Measurements from ENCODE around the gene GRID2IP.

Gene GRID2IP

DNA sequence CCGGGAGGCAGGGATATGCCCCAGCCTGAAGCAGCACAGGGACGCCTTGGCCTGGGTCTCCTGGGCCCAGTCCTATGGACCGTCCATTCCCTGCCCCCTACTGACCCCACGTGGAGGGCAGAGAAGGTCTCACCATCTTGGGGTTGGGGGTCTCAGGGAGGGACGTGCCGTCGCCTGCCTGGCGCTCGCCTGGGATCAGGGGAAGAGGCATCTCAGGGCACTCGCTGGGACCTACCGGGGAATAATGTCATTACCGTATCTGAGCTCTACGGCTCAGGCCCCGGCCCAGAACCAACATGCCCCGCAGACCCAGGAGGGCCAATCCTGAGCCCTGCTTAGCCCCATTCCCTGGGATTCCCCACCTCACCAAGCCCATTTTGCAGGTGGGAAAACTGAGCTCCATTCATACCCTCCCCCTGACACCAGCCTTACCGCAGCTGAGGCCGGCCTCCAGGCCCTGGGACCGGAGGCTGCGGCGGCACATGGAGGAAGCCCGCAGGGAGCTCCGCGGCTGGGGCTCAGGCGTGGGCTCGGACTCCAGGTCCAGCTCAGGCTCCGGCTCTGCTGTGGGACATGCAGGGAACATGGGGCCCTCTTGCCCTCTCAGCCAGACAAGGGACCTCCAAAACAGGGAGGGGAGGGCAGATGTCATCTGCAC lies 40.7 kb downstream of the GRID2IP start:
- no peak overlapping the region for H3K4me3 ChIP-seq (ENCODE audit: low read depth, low read length)
- TF ChIP-seq, protein P1, sequence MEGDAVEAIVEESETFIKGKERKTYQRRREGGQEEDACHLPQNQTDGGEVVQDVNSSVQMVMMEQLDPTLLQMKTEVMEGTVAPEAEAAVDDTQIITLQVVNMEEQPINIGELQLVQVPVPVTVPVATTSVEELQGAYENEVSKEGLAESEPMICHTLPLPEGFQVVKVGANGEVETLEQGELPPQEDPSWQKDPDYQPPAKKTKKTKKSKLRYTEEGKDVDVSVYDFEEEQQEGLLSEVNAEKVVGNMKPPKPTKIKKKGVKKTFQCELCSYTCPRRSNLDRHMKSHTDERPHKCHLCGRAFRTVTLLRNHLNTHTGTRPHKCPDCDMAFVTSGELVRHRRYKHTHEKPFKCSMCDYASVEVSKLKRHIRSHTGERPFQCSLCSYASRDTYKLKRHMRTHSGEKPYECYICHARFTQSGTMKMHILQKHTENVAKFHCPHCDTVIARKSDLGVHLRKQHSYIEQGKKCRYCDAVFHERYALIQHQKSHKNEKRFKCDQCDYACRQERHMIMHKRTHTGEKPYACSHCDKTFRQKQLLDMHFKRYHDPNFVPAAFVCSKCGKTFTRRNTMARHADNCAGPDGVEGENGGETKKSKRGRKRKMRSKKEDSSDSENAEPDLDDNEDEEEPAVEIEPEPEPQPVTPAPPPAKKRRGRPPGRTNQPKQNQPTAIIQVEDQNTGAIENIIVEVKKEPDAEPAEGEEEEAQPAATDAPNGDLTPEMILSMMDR (IDR thresholded peaks at IDR 0.05; ENCODE audit: low read depth, low read length): no peak

DNA sequence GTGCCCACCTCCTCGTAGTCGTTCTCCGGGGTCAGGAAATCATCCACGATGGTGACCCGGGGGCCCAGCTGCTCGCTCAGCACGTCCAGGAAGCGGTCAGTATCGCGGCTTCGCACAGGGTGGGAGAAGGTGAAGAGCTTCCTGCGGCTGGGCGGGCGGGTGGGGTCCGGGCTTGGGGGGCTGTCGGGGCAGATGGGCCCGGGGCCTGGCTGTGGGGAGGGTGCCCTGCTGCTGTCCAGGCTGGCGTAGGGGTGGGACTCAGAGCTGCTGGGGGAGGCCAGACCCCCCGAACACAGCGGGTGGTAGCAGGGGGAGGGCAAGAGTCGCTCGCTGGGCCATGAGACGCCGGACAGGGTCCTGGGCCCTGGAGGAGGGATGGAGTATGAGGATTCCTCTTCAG lies 42.3 kb downstream of the GRID2IP start:
- no peak overlapping the region for H3K4me3 ChIP-seq (ENCODE audit: low read depth, low read length)
- TF ChIP-seq, protein P1 (IDR thresholded peaks at IDR 0.05; ENCODE audit: low read depth, low read length): no peak

DNA sequence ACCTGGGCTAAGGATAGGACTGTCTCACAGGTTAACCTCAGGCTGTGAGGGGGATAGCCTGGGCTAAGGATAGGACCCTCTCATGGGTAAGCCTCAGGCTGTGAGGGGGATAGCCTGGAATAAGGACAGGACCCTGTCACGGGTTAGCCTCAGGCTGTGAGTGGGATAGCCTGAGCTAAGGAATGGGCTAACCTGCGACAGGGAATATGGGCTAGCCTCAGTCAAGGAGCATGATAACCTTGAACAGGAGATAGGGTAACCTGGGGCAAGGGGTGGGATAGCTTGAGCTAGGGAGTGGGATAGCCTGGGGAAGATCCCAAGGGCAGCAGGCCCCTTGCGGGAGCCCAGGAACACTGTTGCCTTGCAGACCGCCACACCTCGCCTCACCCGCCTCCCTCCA lies 42.7 kb downstream of the GRID2IP start:
- TF ChIP-seq, protein P1 (IDR thresholded peaks at IDR 0.05; ENCODE audit: low read depth, low read length): no peak
- H3K4me3 ChIP-seq (ENCODE audit: low read depth, low read length): no peak overlapping the region

DNA sequence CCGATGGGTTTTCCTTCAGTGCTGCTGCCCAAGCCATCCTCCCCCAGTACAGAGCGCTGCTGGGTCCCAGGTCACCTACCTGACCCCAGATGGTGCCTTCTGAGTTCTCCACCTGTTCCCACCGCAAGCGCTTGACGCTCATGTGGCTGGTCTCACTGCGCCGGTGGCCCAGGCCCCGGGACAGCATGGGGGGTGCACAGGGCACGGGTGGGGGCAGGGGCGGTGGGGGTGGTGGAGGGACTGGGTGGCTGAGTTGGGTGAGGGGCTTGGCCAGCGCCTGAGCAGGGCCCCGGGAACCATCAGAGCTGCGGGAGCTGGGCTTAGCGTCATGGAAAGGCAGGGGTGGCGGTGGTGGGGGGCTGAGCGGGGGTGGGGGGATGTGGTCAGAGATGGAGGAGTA lies 43.4 kb downstream of the GRID2IP start:
- H3K4me3 ChIP-seq (ENCODE audit: low read depth, low read length): no peak overlapping the region
- TF ChIP-seq, protein P1 (IDR thresholded peaks at IDR 0.05; ENCODE audit: low read depth, low read length): no peak

DNA sequence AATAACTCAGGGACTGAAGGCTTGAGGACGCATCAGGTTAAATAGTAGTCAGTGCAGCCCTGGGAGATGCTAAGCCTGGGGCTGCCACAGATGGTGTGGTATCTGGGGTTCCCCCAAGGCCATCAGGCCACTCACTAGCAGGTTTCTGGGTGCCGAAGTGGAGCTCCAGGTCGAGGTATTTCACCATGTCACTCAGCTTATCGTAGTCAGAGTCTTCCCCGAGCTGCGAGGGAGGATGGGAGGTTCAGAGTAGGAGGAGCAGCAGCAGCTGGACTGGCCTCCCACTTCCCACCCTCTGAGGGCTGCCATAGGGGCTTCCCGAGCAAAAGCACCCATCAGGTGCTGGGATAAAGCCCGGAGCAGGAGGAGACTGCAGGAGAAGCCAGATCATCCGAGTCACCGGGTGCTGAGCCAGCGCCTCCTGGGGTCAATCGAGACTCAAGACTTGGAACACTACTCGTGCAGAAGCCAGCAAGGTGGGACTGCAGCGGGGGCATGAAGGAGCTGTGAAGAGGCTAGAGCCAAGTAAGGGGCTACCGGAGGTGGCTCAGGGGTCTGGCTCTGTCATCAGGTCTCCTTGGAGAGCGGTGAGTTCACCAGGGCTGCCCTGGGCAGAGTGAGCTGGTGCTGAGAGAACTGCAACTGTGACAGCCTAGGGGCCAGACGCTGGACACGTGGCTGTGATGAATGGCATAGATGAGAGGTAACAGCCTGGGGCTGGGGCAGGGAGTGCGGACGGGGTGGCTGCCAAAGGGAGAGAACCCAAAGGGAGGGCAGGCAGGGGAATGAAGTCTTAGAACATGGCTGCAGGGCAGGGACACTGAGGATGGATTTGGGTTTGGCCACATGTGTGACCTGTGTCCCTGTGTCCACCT lies 45.3 kb downstream of the GRID2IP start:
- H3K4me3 ChIP-seq (ENCODE audit: low read depth, low read length): no peak overlapping the region
- TF ChIP-seq, protein P1 (IDR thresholded peaks at IDR 0.05; ENCODE audit: low read depth, low read length): no peak

DNA sequence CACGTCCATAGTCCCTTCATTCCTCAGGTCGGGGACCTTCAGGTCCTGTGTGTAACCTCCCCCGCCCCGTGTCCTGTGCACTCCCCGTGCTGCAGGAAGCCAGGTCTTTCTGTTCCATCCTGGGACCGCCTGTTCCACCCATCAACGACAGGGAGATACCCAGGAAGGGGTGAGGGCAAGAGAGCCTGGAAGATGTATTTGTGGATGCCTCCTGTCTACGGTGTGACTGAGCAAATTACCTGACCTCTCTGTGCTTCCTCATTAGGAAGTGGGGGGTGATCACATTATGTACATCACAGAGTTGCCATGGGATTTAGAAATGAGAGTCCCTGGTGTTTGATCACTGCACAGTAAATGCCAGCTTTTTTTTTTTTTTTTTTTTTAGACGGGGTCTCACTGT lies 46.3 kb downstream of the GRID2IP start:
- no peak overlapping the region for H3K4me3 ChIP-seq (ENCODE audit: low read depth, low read length)

More for the DNA sequence above, 46.3 kb downstream of the GRID2IP start:
- TF ChIP-seq, protein P1 (IDR thresholded peaks at IDR 0.05; ENCODE audit: low read depth, low read length): no peak

Measured in WI38 (cell line).